HFFc6 (cell line): ENCODE results near the gene PARN. TPM values are rescaled to one million over a fixed set of nuclear protein-coding genes. Genes with fewer than 3 reads are reported as not detected.
"Not testable (repeated sequence)": the region's sequence is repeated elsewhere in the genome, so short reads cannot be mapped to it uniquely, and the experiment has no call there.

Experiments used
- DNase-seq: peaks from one replicate; pipeline ENCODE4 v3.0.0-alpha.2; 2018
- H3K27ac Mint-ChIP-seq: 2 replicates; pipeline ENCODE4 v1.8.0; 2020; ENCODE audit warnings: mild to moderate bottlenecking, mixed read lengths
- H3K27me3 Mint-ChIP-seq: 2 replicates; pipeline ENCODE4 v1.8.0; 2021; ENCODE audit warnings: mild to moderate bottlenecking, moderate library complexity, mixed read lengths; ENCODE audit not compliant: insufficient read depth
- H3K36me3 Mint-ChIP-seq: 2 replicates; pipeline ENCODE4 v1.8.0; 2021; ENCODE audit warnings: low read depth, mixed read lengths
- H3K4me1 Mint-ChIP-seq: 2 replicates; pipeline ENCODE4 v1.8.0; 2020; ENCODE audit warnings: low read depth, mixed read lengths
- H3K4me3 Mint-ChIP-seq: 2 replicates; pipeline ENCODE4 v1.8.0; 2020; ENCODE audit warnings: mild to moderate bottlenecking, moderate library complexity, mixed read lengths
- H3K9me3 Mint-ChIP-seq: 2 replicates; pipeline ENCODE4 v1.8.0; 2020; ENCODE audit warnings: mild to moderate bottlenecking, mixed read lengths
- total RNA-seq, 6 experiments: library from RNA; stranded (reverse); fragmentation: NEBNext Ultra II Directional; extraction: Animal tissue kit (Norgen Biotek cat#: 25700); gene quantifications; 2 replicates in 1 of 6; 3 replicates in 5 of 6; pipeline ENCODE4 v1.2.3, GENCODE V29; 2021
- TF ChIP-seq, protein P1 (sequence below): fragments of 200-600 bp; sonication (generic); IDR thresholded peaks from 2 replicates; pipeline ENCODE4 v1.5.0; 2021; ENCODE audit warnings: antibody characterized with exemption, mild to moderate bottlenecking

Gene PARN
- total RNA-seq, 6 experiments from 2014 or later = 25.5 to 36.1 (median 30.4) TPM

DNA sequence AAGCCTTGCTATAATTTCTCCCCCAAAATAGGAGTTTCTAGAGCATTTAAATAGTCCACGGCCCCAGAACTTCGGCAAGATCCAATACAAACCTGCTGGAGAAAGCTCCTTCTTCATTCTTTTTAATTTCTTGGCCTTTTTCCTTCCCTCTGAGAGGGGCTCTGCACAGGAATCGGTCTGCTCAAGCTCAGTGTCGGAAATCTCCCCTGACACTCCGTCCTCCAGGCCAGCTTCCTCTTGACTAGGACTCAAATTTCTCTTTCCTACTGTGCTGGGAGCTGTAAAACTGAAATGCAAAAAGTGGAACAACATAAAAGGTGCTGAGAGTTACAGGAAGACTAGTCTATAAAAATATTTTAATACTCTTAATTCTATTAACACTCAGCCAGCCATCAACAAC, 183.3 kb downstream of the PARN start:
- H3K27ac Mint-ChIP-seq = no peak overlapping the region
- DNase-seq = no peak
- TF ChIP-seq, protein P1, sequence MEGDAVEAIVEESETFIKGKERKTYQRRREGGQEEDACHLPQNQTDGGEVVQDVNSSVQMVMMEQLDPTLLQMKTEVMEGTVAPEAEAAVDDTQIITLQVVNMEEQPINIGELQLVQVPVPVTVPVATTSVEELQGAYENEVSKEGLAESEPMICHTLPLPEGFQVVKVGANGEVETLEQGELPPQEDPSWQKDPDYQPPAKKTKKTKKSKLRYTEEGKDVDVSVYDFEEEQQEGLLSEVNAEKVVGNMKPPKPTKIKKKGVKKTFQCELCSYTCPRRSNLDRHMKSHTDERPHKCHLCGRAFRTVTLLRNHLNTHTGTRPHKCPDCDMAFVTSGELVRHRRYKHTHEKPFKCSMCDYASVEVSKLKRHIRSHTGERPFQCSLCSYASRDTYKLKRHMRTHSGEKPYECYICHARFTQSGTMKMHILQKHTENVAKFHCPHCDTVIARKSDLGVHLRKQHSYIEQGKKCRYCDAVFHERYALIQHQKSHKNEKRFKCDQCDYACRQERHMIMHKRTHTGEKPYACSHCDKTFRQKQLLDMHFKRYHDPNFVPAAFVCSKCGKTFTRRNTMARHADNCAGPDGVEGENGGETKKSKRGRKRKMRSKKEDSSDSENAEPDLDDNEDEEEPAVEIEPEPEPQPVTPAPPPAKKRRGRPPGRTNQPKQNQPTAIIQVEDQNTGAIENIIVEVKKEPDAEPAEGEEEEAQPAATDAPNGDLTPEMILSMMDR = no peak
- no peaks in the 10 kb centered on the region for H3K9me3 Mint-ChIP-seq
- H3K4me1 Mint-ChIP-seq = peaks cover 21% of the 10 kb centered on the region
- H3K4me3 Mint-ChIP-seq = no peak overlapping the region
- no peaks in the 10 kb centered on the region; the same call in 1 of the 2 replicates for H3K27me3 Mint-ChIP-seq
- H3K36me3 Mint-ChIP-seq = no peaks in the 10 kb centered on the region; the same call in 1 of the 2 replicates

DNA sequence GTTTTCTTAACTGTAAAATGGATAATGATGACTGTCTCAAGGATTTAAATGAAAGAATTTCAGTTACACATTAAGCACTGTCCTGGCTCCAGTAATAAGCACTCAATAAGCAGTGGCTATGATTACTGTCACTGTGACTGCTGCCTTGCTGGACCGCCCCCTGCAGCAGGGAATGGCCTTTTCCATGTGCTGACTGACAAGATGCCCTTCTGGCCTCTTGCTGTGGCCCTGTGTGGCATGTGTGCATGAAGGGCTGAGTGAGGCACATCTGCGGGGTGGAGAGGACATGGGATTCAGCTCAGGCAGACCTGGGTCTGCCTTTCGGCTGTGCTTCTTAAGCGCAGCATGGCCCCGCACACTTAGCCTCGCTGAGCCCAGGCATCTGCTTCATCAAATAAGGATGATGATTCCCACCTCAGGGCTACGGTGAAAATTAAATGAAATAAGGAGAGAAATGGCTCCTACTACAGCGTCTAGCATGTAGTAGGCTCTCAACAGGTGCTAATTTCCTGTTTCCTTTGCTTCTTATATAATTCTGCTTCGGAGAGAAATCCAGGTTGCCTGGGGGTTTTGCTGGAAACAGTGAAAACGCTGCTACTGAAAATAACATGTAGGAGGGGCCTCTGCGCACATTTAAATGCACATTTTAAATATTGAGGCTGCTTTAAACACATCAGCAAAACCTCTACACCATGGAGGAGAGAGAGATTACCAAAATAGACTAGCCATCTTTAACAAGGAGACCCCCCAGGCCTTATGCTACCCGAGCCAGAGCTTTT, 183.9 kb downstream of the PARN start:
- no peak for DNase-seq
- Mint-ChIP-seq H3K36me3 (no peaks in the 10 kb centered on the region; the same call in 1 of the 2 replicates), H3K4me3 (no peak overlapping the region), H3K4me1 (peaks cover 21% of the 10 kb centered on the region), H3K9me3 (no peaks in the 10 kb centered on the region), H3K27ac (no peak overlapping the region), H3K27me3 (no peaks in the 10 kb centered on the region; the same call in 1 of the 2 replicates)
- TF ChIP-seq, protein P1 = no peak

DNA sequence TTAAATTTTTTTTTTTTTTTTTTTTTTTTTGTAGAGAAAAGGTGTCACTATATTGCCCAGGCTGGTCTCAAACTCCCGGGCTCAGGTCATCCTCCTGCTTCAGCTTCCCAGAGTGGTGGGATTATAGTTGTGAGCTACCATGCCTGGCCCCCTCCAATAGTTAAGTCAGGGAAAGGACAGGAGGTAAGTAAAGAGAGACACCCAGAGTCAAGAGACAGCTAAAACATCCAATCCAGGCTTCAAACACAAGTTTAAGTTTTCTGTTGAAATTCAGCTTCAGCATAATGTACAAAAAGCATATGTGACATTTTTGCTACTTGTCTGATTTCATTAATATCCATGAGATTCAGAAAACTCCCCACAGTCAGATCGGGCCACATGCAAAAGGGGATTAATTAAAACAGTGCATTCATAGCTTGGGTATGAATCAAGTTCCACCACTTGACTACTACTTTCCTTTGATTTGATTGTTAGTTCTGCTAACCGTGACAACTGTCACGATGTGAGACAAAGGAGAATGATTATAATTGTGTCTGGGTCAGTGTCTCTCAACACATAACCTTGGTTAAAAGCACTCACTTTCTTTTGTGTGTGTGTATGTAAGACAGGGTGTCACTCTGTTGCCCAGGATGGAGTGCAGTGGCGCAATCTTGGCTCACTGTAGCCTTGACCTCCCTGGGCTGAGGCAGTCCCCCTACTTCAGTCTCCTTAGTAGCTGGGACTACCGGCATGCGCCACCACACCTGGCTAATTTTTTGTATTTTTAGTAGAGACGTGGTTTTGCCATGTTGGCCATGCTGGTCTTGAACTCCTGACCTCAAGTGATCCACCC, 184.9 kb downstream of the PARN start:
- H3K36me3 Mint-ChIP-seq = no peaks in the 10 kb centered on the region; the same call in 1 of the 2 replicates
- no peak for DNase-seq
- no peaks in the 10 kb centered on the region; the same call in 1 of the 2 replicates for H3K27me3 Mint-ChIP-seq
- H3K9me3 Mint-ChIP-seq = no peaks in the 10 kb centered on the region
- H3K4me1 Mint-ChIP-seq = peaks cover 19% of the 10 kb centered on the region
- H3K4me3 Mint-ChIP-seq = no peak overlapping the region
- TF ChIP-seq, protein P1 = no peak
- no peak overlapping the region for H3K27ac Mint-ChIP-seq

DNA sequence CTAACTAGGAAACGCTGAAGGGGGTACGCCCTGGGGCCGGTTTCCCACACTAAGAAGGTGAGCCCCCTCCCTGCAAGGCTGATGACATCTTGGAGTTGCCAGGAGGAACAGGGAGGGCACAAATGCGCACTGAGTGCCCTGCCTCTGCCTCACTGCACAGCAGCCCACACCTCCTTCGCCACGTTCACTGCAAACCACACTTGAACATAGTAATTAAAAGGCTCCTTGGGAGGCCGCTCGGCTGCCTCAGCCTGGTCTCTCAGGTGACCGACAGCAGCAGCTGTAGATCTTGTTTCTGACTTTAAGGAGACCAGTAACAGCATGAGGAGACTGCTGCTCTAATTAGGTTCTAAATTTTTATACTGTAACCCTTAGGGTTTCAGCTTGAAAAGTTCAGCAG, 188.5 kb downstream of the PARN start:
- H3K4me3 Mint-ChIP-seq, H3K27me3 Mint-ChIP-seq, H3K9me3 Mint-ChIP-seq, H3K36me3 Mint-ChIP-seq, DNase-seq, H3K4me1 Mint-ChIP-seq, H3K27ac Mint-ChIP-seq: not testable (repeated sequence)

DNA sequence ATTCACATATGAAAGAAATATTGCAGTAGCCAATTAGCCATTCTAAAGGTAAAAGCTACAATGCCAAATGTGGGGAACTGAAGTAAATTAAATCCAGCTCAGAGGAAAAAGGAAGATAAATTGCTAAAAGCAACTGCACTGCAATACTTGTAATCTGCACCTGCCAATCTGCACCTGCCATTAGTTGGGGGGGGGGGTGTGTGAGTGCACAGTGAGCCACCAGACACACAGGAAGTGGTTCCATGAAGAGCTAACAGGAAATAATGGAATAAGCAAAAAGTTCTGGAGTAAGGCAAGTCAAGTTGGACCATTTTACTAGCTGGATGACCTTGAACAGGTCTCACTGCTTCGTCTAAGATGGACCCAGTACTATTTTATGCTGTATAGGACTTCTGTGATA, 191.8 kb downstream of the PARN start:
- H3K4me3 Mint-ChIP-seq = no peak overlapping the region
- no peak for DNase-seq
- TF ChIP-seq, protein P1 = no peak
- no peak overlapping the region for H3K27ac Mint-ChIP-seq
- H3K36me3 Mint-ChIP-seq = no peaks in the 10 kb centered on the region
- no peaks in the 10 kb centered on the region for H3K9me3 Mint-ChIP-seq
- no peaks in the 10 kb centered on the region for H3K4me1 Mint-ChIP-seq
- no peaks in the 10 kb centered on the region for H3K27me3 Mint-ChIP-seq

DNA sequence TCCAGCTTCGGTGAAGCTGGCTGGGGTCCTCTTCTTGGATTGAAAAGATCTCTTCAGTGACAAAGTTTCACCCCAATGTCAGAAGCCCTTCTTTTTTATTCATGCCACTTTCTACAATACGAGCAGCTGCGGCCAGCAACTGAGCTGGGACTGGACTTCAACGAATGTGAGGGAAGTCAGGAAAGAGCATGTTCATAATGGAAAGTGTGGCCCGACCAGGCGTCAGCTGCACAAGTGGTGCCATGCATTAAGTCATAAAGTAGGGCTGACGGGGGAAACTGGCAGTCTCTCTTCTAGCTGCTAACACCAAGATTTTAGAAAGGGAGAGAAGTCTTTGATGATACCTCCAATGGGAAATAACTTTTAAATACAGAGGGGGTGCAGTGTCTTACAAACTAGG, 192.6 kb downstream of the PARN start:
- TF ChIP-seq, protein P1 = no peak
- peaks cover 2% of the 10 kb centered on the region for H3K36me3 Mint-ChIP-seq
- H3K4me3 Mint-ChIP-seq = no peak overlapping the region
- DNase-seq = no peak
- H3K27ac Mint-ChIP-seq = no peak overlapping the region
- no peaks in the 10 kb centered on the region for H3K27me3 Mint-ChIP-seq
- no peaks in the 10 kb centered on the region for H3K9me3 Mint-ChIP-seq
- H3K4me1 Mint-ChIP-seq = no peaks in the 10 kb centered on the region
